Aorta (tissue), 5 donors: ENCODE measurements around the gene ZNF281. TPM values are rescaled to one million over a fixed set of nuclear protein-coding genes. Genes with fewer than 3 reads are reported as not detected.
"Not testable (repeated sequence)": the region's sequence is repeated elsewhere in the genome, so short reads cannot be mapped to it uniquely, and the experiment has no call there.

ENCODE experiments used
- ATAC-seq: fragments of 200-7000 bp; cut with Tn5 transposase; one replicate; pipeline ENCODE4 v1.9.1; 2022; ENCODE audit warnings: moderate library complexity; ENCODE audit not compliant: low FRiP score
- DNase-seq, 2 donors: peaks; one replicate each; pipeline ENCODE4 v3.0.0-alpha.2; 2020
- H3K27ac ChIP-seq, 2 donors: one replicate each; pipeline ENCODE4 v1.5.1; 2013; ENCODE audit warnings: low read length in 2 of 2, mild to moderate bottlenecking in 2 of 2, moderate library complexity in 2 of 2, control low read depth in 1 of 2, inconsistent platforms in 1 of 2, low read depth in 1 of 2
- H3K27me3 ChIP-seq, 2 donors: one replicate each; pipeline ENCODE4 v1.6.1; 2013; ENCODE audit warnings: control low read depth in 1 of 2, low read length in 1 of 2, mild to moderate bottlenecking in 1 of 2, moderate library complexity in 1 of 2; ENCODE audit not compliant: insufficient read depth in 2 of 2, control insufficient read depth in 1 of 2
- H3K36me3 ChIP-seq, 2 donors: one replicate each; pipeline ENCODE4 v1.6.1; 2013; ENCODE audit warnings: control low read depth in 1 of 2, low read length in 1 of 2, mild to moderate bottlenecking in 1 of 2; ENCODE audit not compliant: insufficient read depth in 2 of 2, control insufficient read depth in 1 of 2
- H3K4me1 ChIP-seq, 2 donors: one replicate each; pipeline ENCODE4 v1.6.1; 2013; ENCODE audit warnings: low read length in 2 of 2, control low read depth in 1 of 2, mild to moderate bottlenecking in 1 of 2, moderate library complexity in 1 of 2; ENCODE audit not compliant: insufficient read depth in 2 of 2, control insufficient read depth in 1 of 2
- H3K4me3 ChIP-seq, 2 donors: one replicate each; pipeline ENCODE4 v1.5.1; 2013; ENCODE audit warnings: low read length in 2 of 2, control low read depth in 1 of 2, mild to moderate bottlenecking in 1 of 2
- H3K9me3 ChIP-seq: one replicate; pipeline ENCODE4 v1.6.1; 2013; ENCODE audit warnings: mild to moderate bottlenecking, low read length; ENCODE audit not compliant: control insufficient read depth
- WGBS, 2 donors: extraction: QIAGEN DNeasy Blood & Tissue Kit; methylation state at CpG; one replicate each; pipeline ENCODE4 v1.1.7; 2013; 5-methylcytosine and 5-hydroxymethylcytosine counted together
- intact Hi-C, 2 donors: fragments of 100-400 bp; cut with DNase I; formaldehyde crosslinking; loops; one replicate each; pipeline versions ENCODE4 v1.14.2 to v1.15.0; 2022
- polyA plus RNA-seq, 2 donors: library from polyadenylated mRNA; stranded (reverse); fragments of 200-250 nt; gene quantifications; one replicate each; pipeline ENCODE4 v1.2.3, GENCODE V29; 2013
- total RNA-seq, 2 donors: library from RNA; stranded (reverse); fragmentation: NEBNext Ultra II Directional; extraction: Animal tissue kit (Norgen Biotek cat#: 25700); gene quantifications; one replicate each; pipeline ENCODE4 v1.2.1, GENCODE V29; 2021
- donor health status: healthy with polysubstance abuse.
- donor health status: Bipolar disorder and iron deficiency.
- donor health status: DM: no; HTN: no; CAD: no.
- donor health status: DM: no; HTN: no; CAD: no.
- donor health status: DM: yes; HTN: yes; CAD: no.

ZNF281 gene
- total and polyA plus RNA-seq, 4 donors, result 2.1 to 13.1 (median 8.0) TPM

DNA sequence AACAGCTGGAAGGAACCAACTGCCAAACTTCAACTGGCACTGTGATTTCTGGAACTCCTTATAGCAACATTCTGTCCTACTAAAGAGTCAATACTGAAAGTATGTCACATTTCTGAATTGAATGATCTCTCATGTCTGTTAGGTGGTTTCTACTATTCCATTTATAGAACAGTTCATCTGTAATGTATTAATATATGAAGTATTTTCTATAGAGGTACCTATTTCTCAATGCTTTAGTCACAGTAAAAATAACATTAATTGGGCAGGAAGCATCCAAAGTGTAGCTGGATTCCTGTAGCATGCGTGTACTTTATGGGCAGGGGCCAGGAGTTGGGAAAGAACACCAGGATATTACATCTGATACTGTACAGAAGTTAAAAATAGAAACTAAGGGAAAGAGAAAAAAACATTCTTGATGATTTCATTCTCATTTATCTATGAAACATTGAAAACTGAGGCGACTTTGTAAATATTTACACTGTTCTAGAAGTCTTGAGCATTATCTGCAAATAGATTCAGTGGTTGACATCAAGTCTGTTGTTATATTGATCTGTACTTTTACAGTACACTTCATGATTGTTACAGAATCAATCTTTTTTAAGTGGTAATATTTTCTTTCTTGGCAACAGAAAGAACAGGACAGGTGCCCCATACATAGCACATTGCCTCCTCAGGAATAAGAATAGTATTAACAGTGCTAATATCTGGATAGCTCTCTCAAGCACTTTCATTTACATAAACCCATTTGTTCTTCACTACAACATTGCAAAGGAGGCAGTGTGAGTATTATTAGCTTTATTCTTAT is 6.2 kb upstream of the ZNF281 start:
- no peaks in the 10 kb centered on the region for H3K4me1 ChIP-seq
- DNase-seq (peak; percentile 84 to 85), ATAC-seq (peak; percentile 87)
- intact Hi-C loops, result no loop called here
- H3K27ac ChIP-seq, result no peak overlapping the region
- H3K4me3 ChIP-seq, result no peak overlapping the region
- H3K9me3 ChIP-seq, result no peaks in the 10 kb centered on the region
- no peaks in the 10 kb centered on the region for H3K27me3 ChIP-seq
- 1 to 4% methylated on average over 2 of the region's 2 CpGs for WGBS, 2 donors
- H3K36me3 ChIP-seq, result no peaks in the 10 kb centered on the region

DNA sequence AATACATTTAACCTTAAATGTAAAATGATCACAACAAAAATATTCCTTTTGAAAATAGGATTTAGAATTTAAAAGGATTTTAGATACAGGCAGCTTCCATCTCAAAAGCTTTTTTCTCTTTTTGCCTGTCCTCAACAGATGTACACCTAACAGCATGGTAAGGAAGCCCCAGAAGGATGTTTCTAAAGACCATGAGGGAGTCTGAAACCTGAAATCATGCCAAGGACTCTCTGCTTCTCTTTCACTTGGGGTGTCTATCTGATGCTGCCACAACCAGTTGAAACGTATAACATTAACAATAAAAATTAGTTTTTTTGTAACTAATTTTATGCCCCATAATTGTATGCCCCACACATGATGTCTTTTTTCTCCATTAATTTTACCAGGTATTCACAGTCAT is 5.4 kb upstream of the ZNF281 start:
- H3K36me3 ChIP-seq, result no peaks in the 10 kb centered on the region
- intact Hi-C loops, result no loop called here
- no peak overlapping the region for H3K27ac ChIP-seq
- WGBS, 2 donors, result 51 to 62% methylated on average over 1 of the region's 1 CpG
- no peak overlapping the region for H3K4me3 ChIP-seq
- DNase-seq, result no peak
- no peaks in the 10 kb centered on the region for H3K27me3 ChIP-seq
- ATAC-seq, result no peak
- no peaks in the 10 kb centered on the region for H3K9me3 ChIP-seq
- no peaks in the 10 kb centered on the region for H3K4me1 ChIP-seq

DNA sequence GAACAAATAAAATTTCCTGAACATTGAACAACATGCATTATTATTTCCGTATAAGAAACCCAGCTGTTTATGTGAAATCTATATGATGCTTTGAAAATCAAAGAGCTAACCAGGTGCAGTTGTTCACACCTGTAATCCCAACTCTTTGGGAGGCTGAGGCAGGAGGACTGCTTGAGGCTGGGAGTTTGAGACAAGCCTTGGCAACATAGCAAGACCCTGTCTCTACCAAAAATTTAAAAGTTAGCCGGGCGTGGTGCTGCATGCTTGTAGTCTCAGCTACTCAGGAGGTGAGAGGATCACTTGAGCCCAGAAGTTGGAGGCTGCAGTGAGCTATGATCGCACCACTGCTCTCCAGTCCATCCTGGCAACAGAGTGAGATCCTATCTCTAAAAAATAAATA is 4.8 kb upstream of the ZNF281 start:
- no peak for ATAC-seq
- no peaks in the 10 kb centered on the region for H3K27me3 ChIP-seq
- WGBS, 2 donors, result 91 to 92% methylated on average over 4 of the region's 4 CpGs
- no peak overlapping the region for H3K4me3 ChIP-seq
- H3K36me3 ChIP-seq, result no peaks in the 10 kb centered on the region
- intact Hi-C loops, result no loop called here
- no peak overlapping the region for H3K27ac ChIP-seq
- no peak for DNase-seq
- H3K9me3 ChIP-seq, result no peaks in the 10 kb centered on the region
- no peaks in the 10 kb centered on the region for H3K4me1 ChIP-seq

DNA sequence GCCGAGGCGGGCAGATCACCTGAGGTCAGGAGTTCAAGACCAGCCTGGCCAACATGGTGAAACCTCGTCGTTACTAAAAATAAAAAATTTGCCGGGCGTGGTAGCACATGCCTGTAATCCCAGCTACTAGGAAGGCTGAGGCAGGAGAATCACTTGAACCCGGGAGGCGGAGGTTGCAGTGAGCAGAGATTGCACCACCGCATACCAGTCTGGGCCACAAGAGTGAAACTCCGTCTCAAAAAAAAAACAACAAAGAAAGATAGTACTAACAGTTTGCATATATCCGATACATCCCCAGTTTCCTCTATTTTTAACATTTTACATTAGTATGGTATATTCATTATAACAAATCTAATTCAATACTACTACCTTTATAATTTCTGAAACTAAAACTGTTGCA is 3.9 kb upstream of the ZNF281 start:
- H3K9me3 ChIP-seq, H3K36me3 ChIP-seq, H3K4me1 ChIP-seq, H3K4me3 ChIP-seq, DNase-seq, H3K27me3 ChIP-seq, intact Hi-C loops, ATAC-seq, H3K27ac ChIP-seq: not testable (repeated sequence)
- 61 to 81% methylated on average over 11 of the region's 11 CpGs for WGBS, 2 donors

DNA sequence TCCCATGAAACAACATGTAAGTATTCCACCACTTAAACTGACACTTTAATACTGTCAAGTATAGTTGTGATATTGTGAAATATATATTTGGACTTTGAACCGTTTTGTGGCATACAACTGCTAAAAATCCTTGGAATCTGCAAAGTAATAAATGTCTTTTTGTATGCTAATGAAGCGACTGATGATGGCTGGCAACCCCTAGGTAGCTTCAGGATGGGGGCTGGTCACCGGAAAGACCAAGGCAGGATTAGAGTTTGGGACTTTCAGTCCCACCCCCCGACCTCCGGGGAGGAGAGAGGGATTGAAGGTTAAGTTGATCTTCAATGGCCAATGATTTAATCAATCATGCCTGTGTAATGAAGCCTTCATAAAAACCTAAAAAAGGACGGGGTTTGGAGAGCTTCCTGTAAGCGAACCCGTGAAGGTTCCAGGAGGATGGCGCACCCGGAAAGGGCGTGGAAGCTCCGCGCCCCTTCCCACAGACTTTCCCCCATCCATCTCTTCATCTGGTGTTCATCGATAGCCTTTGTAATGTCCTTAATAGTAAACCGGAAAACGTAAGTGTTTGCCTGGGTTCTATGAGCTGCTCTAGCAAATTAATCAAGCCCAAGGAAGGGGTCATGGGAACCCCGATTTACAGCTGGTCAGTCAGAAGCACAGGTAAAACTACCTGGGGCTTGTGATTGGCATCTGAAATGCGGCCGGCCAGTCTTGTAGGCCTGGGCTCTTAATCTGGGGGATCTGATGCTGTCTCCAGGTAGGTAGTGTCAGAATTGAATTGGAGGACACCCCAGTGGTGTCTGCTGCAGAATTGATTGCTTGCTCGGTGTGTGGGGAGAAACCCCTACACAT is 1.8 kb upstream of the ZNF281 start:
- Histone ChIP-seq H3K4me3 (no peak overlapping the region), H3K9me3 (no peaks in the 10 kb centered on the region), H3K27ac (no peak overlapping the region), H3K27me3 (no peaks in the 10 kb centered on the region), H3K36me3 (no peaks in the 10 kb centered on the region), H3K4me1 (peaks cover 3 to 5% of the 10 kb centered on the region in 2 donors)
- no peak for ATAC-seq
- DNase-seq, result no peak
- 37% methylated on average over 20 of the region's 20 CpGs for WGBS, 2 donors
- intact Hi-C loops, result no loop called here

DNA sequence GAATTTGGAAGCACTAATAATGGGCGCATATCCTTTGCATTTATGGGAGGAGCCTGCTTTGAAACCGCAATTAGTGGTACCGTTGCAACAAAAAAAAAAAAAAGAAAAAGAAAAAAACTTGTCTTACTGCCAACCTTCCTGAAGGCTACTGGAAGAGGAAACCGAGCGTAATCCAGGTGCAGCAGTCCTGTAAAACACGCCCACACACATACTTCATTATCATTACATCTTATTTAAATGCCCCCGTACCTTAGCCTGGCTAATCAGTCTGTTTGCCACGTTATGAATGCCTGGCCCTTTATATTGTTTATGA is 686 bp upstream of the ZNF281 start:
- Histone ChIP-seq H3K27ac (no peak overlapping the region), H3K36me3 (no peaks in the 10 kb centered on the region), H3K4me1 (peaks cover 3 to 5% of the 10 kb centered on the region in 2 donors), H3K27me3 (no peaks in the 10 kb centered on the region), H3K9me3 (no peaks in the 10 kb centered on the region), H3K4me3 (peak overlapping the region; percentile 27 to 42)
- no peak for DNase-seq
- ATAC-seq, result no peak
- WGBS, 2 donors, result 12 to 13% methylated on average over 8 of the region's 8 CpGs
- intact Hi-C loops, result no loop called here

DNA sequence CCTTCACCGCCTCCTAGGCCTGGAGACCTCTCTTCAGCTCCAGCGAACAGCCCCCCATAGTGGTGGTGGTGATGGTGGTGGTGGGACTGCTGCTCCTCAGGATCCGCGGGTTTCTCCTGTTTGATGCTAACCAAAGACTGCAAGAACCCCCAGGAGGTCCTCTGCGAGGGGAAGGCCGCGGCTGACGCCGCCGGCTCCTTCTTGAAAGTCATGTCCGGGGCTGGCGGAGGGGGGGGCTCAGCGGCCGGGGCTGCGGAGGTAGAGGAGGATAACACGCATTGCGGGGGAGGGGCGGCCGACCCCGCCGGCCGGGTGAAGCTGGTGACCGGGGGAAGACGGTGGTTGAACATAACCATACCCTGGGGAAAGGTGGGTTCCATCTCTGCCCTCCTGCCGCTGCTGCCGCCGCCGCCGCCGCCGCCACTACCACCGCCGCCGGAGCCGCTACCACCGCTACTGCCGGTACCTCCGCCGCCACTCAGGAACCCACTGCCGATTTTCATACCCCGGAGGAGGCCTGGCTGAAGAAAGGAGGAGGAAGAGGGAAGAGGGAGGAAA is 554 bp downstream of the ZNF281 start:
- H3K36me3 ChIP-seq, result no peaks in the 10 kb centered on the region
- peak overlapping the region in 1 of 2 donors; percentile 38 for H3K27ac ChIP-seq
- peak; percentile 74 for ATAC-seq
- H3K27me3 ChIP-seq, result no peaks in the 10 kb centered on the region
- 1 to 2% methylated on average over 14 to 41 of the region's 41 CpGs for WGBS, 2 donors
- H3K9me3 ChIP-seq, result no peaks in the 10 kb centered on the region
- peak overlapping the region; percentile 73 to 98 for H3K4me3 ChIP-seq
- intact Hi-C loops, result no loop called here
- peak; percentile 62 to 83 for DNase-seq
- H3K4me1 ChIP-seq, result peaks cover 3 to 5% of the 10 kb centered on the region in 2 donors

DNA sequence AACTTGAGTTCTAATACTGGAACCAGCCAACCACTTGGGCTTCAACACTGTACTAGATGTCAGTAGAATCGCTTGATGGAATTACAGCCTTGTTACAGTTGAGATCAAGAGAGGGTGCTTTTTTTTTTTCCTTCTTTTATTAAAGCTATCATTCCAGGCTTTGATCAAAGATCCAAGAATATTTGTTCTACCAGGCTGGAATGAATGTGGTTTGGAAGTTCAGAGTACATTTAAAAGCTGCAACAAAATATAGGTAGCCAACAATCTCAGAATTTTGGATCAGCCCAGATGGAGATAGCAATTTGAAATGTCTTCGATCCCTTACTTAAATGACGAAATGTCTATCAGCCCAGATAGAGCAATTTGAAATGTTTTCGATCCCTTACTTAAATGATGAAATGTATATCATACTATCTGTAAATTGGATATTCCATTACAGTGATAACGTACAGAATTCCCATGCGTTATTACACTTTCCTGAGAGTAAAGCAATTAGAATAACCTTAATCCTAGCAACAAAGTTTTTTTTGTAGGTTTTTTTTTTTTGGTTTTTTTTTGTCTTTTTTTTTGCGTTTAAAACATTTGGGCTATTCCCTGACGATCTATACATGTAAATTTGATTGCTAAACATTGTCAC is 3.6 kb downstream of the ZNF281 start:
- ATAC-seq (no peak), DNase-seq (no peak)
- no peaks in the 10 kb centered on the region for H3K36me3 ChIP-seq
- intact Hi-C loops, result no loop called here
- H3K27ac ChIP-seq, result no peak overlapping the region
- 93 to 95% methylated on average over 8 of the region's 8 CpGs for WGBS, 2 donors
- peaks cover 3 to 5% of the 10 kb centered on the region in 2 donors for H3K4me1 ChIP-seq
- H3K27me3 ChIP-seq, result no peaks in the 10 kb centered on the region
- no peaks in the 10 kb centered on the region for H3K9me3 ChIP-seq
- H3K4me3 ChIP-seq, result no peak overlapping the region
